Activated CD4-positive, CD25-positive, alpha-beta regulatory T cell treated with anti-CD3 and anti-CD28 coated beads, Interleukin-2, amount 50 U/mL, for 16 hours (primary cell): ENCODE data around the gene PRRT1B.
"Not testable (repeated sequence)": the region's sequence is repeated elsewhere in the genome, so short reads cannot be mapped to it uniquely, and the experiment has no call there.

ENCODE experiments used
- DNase-seq: peaks from one replicate; pipeline ENCODE4 v3.0.0-alpha.2; 2020; ENCODE audit warnings: low read depth, low spot score

Gene PRRT1B

DNA sequence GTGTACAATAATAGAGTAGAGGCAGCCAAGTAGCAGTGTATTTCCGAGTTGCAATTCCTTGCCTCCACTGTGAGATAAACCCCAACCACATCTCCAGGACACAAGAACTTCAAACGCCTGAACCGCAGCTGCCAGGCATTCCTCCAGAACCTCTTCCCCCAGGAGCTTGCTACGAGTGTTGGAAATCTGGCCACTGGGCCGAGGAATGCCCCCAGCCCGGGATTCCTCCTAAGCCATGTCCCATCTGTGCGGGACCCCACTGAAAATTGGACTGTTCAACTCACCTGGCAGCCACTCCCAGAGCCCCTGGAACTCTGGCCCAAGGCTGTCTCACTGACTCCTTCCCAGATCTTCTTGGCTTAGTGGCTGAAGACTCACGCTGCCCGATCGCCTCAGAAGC, 3.9 kb downstream of the PRRT1B start:
- DNase-seq: not testable (repeated sequence)

DNA sequence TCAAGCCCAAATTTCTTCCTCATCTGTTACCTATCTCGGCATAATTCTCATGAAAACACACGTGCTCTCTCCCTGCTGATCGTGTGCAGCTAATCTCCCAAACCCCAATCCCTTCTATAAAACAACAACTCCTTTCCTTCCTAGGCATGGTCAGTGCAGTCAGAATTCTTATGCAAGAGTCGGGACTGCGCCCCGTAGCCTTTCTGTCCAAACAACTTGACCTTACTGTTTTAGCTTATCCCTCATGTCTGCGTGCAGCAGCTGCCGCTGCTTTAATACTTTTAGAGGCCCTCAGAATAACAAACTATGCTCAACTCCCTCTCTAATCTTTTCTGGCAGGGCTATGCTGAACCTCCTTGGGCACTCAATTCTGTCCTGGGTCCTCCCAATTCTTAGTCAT, 5.1 kb downstream of the PRRT1B start:
- DNase-seq: not testable (repeated sequence)

DNA sequence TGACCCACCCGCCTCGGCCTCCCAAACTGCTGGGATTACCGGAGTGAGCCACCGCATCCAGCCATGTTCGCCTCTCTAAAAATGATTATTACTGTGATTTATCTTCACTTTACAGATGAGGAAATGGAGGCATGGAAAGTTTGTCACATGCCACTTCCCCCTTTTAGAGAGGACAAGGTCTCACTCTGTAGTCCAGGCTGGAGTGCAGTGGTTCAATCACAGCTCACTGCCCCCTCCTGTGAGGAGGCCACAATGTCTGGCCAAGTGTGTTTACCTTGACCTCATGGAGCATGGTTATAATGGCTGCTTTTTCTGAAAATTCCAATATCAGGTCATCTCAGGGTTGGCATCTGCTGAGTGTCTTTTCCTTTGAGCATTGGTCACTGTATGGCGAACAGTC, 6.7 kb downstream of the PRRT1B start:
- DNase-seq: no peak

DNA sequence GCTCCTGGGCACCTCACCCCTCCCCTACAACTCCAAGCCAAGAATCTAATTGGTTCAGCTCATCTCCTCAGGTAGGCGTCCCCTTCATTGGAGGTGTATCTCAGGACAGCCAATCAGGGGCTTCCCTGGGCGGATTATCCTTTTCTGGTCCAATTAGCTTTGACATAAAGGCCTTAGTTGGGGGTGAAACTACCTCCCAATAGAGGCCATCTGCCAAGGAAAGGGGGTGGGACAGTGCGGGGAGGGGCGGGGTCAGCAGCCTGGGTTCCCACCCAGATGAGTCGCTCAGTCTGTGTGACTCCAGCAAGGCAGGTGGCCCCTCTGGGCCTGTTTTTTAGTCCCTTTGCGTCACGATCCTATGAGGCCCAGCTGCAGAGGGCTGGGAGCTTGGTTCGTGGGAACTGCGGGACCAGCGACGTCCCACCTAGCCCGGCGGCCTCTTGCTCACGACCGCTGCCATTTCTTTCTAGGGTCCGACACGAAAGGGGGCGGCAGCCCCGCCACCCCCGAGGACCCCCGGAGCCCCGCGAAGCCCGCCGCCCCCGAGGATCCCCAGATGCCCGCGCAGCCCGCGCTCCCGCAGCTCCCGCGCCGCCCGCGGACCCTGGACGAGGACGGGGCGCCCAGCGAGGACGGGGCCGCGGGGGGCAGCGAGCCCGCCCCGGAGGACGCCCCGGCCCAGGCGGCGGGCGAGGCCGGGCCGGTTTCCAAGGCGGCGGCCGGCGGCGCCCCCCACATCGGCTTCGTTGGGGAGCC, 8.9 kb downstream of the PRRT1B start:
- no peak for DNase-seq

DNA sequence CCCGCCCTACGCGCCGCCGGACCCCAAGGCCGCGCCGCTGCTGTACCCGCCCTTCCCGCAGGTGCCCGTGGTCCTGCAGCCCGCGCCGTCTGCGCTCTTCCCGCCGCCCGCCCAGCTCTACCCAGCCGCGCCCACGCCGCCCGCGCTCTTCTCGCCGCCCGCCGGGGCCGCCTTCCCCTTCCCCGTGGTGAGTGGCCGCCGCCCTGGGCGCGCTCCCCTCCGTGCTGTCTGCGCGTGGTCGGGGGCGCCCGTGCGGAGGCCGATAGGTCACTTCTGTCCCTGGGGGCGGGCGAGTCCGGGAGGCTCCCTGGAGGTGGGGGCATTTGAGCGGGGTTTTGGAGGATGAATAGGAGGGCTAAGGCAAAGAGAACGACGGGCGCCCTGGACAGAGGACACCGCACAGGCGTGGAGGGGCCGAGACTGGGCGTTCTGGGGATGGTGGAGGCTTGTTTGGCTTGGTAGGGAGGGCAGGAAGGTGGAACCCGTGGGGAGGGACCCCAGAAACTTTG, 9.6 kb downstream of the PRRT1B start:
- no peak for DNase-seq

DNA sequence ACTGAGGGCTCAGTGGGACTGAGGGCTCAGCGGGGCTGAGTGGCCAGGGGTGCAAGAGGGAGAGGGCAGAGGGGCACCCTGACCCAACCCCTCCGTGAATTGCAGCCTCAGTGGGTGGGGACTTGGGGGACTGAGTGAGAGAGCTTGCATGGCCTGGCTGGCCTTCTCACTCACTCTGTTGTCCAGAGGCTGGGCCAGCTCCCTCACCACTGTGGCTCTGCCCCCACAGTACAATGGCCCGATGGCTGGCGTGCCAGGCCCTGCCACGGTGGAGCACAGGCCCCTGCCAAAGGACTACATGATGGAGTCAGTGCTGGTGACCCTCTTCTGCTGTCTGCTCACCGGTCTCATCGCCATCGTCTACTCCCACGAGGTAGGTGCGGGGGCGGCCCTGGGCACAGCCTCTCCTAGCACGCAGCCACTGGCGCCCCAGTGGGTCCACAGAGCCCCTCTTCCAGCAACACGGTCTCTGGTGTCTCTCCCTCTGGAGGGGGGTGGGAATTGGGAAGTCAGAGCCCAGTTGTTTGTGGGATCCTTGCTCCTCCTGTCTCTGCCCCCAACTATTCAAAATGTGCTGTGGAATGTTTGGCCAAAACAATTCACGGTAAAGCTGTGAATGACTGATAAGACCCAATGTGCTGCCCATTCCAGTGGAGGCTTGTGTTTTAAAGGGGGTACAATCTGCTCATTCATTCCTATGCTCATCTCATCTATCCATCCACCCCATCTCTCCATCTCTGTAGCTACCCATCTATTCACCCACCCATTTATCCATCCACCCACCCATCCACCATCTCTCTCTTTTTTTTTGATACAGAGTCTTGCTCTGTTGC, 10.7 kb downstream of the PRRT1B start:
- DNase-seq: no peak

DNA sequence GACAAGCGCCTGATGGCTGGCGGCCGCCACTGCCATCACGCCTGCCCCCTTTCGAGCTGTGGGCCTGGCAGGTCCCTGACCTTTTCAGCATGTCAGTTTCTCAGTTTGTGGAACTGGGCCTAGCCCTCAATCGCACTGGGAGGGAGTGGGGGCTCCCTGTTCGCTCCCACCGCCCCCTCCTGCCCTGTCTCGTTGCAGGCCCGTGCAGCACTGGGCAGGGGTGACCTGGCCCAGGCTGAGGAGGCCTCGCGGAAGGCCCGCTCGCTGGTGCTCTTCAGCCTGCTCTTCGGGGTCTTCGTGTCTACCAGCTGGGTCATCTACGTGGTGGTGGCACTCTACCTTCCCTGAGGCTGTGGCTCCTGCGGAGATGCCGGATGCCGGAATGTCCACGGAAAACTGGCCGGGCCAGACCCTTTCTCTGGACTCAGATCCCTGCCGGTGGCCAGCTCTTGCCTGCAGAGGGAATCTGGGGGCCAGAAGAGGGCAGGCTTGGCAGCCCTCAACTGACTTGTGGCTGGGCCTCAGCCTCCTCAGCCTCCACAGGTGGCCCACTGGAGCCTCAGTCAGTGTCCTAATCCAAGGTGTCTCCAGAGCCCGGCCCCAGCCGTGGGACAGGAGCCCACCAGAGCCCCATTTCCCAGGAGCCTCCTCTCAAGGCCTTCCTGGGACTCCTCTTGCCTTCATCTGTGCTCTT, 12.7 kb downstream of the PRRT1B start:
- no peak for DNase-seq

DNA sequence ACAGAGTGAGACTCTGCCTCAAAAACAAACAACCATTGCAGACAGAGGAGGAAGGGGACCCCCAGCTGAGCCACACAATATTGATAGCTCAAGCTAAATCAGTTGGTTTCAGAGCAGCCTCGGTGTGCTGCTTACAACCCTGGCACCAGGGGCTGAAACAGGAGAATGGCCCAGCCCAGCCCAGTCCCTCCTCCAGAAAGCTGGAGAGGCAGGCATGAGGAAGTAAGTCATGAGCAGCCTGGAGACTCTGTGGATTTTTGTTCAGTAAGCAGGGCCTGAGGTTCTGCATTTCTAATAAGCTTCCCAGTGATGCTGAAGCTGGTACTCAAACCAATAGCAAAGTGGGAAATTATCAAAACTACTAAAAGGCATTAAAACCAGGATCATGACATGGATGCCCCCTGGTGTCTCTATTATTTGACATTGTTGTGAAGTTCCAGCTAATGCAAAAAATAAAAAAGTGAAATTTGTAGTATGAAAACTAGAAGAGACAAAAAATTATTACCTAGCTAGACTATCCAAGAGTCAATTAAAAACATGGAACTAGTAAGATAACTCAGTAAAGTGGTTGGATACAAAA, 14.2 kb downstream of the PRRT1B start:
- no peak for DNase-seq

DNA sequence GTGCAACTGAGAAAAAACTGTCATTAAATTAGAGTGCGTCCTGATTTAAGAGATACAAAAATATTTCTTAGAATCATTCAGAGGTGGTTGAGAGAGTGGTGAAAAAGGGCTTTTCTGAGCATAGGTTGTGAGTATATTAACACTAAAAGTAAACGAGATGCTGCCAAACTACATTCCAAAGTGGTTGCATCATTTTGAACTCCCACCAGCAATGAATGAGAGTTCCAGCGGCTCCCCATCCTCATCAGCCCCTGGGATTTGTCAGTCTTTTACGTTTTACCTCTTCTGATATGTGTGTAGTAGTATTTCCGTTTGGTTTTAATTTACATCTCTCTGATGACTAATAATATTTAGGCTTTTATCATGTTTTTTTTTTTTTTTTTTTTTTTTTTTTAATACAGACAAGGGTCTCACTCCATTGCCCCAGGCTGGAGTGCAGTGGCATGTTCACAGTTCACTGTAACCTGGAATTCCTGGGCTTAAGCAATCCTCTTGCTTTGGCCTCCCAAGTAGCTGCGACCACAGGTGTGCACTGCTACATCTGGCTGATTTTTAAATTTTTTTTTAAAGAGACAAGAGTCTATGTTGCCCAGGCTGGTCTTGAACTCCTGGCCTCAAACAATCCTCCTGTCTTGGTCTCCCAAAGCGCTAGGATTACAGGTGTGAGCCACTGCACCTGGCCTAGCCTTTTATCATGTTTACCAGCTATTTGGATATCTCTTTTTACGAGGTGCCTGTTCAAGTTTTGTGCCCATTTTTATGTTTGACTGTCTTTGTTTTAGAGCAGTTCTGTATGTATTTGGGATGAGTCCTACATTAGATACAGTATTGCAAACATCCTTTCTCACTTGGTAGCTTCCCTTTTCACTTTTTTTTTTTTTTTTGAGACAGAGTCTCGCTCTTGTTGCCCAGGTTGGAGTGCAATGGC, 17.0 kb downstream of the PRRT1B start:
- DNase-seq: no peak

DNA sequence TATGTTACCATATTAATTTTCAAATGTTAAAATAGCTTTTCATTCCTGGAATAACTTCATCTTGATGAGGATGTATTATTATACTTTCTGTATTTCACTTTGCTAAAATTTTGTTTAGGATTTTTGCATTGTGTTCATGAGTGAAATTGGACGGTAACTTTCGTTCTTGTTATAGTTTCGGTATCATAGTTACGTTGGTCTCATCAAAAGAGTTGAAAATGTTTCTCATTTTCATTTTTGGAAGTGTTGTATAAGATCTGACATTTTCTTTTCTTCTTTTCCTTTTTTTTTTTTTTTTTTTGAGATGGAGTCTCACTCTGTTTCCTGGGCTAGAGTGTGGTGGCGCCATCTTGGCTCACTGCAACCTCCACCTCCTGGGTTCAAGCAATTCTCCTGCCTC, 20.0 kb downstream of the PRRT1B start:
- DNase-seq: no peak

DNA sequence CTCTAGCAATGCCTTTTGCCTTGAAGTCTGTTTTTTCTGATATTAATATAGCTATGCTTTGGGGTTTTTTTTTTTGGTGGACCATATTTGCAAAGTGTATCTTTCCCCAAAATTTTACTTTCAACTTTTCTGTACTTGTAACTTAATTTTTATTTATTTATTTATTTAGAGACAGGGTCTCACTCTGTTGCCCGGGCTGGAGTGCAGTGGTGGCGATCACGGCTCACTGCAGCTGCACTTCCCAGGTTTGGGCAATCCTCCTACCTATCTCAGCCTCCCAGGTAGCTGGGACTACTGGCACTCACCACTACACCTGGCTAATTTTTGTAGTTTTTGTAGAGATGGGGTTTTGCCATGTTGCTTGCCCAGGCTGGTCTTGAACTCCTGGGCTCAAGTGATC, 20.8 kb downstream of the PRRT1B start:
- DNase-seq: no peak

DNA sequence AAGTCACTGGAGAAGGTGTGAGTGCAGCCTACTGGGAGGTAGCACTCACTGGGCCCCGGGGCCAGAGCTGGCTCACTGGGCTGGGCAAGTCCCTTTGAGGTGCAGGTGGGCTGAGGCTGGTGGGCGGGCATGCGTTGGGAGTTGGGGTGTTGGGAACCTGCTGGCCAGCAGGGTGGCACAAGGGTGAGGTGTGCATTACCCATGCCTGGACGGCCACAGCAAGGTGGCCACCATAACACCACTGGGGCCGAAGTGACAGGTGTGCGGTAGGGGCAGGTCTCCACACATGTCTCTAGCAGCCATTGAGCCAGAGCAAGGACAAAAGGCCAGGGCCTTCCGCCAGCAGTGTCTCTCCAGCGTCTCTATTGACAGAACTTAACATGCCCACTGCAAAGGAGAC, 22.6 kb downstream of the PRRT1B start:
- DNase-seq: no peak

DNA sequence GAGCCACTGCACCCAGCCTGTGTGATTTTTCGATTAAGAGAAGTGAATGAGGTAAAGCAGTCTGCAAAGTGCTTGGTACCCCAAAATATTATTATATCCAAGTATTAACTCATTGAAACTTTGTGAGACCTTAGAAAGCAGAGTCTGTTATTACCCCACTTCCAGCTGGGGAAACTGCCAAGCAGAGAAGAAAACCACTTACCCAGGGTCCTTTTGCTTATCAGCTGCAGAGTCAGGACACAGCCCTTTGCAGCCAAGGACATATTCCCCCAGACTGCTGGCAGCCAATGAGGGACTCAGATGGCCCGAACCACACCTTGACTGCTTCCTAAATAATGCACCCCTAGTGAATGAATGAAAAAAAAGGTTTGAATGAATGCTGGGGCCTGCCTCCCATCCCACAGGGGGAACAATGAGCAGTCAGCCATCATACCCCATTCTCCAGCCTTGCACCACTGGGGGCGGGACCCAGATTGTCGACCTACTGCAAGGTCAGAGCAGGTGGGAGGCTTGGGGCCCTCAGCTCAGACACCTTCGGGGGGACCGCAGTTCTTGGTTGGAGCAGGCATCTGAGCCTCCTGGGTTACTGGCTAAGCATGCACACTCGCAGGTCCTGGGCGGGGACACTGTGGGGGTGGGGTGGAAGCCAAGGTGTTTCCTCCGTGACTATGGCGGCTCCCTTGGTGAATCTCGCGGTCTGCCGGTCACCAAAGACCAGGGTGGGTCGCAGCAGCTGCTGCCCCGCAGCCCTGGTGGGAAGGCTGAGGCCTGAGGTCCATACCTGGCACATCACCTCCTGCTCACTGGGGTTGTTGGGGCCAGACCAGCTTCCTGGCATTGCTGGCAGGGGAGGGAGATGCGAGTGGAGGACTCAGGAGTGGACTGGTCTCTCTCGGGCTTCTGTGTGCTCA, 29.7 kb downstream of the PRRT1B start:
- DNase-seq: no peak

DNA sequence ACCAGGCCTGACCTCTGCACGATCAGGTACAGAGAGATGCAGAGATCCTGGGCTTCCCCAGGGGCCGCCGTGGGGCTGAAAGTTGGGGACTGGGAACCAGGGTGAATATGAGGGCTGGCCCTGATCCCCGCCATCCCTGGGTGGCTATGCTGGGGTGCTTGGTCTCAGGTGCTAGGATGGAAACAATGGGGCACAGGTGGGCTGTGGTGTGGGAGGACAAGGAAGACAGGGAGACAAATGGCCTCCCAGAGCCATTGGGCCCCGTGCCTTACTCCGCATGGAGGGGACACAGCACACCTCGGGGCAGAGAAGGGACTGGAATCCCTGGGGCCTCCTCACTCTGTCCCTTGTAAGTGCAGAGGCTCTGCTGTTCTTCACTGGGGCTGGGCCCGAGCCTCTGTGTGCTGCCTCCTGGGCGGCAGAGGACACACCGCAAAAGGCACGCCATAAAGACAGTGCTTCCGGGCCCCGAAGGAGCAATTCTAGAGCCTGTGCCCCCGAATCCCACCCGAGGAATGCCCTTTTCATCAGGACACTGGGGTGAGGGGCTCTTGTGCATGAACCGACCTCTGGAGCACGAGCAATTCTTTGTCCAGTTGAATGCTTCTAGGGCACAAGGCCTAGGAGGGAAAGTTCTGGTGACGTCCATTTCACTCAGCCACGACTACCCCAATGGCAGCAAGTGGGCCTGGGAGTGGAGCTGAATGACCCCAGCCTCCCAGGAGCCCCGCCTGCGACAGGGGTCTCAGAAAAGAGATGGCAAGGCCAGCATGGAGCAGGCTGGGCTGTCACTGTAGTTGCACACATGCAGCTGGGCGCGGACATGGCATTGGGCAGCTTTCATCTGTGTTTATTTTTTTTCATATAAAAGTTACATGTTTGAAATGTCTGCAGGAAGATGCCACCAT, 30.9 kb downstream of the PRRT1B start:
- DNase-seq: no peak

DNA sequence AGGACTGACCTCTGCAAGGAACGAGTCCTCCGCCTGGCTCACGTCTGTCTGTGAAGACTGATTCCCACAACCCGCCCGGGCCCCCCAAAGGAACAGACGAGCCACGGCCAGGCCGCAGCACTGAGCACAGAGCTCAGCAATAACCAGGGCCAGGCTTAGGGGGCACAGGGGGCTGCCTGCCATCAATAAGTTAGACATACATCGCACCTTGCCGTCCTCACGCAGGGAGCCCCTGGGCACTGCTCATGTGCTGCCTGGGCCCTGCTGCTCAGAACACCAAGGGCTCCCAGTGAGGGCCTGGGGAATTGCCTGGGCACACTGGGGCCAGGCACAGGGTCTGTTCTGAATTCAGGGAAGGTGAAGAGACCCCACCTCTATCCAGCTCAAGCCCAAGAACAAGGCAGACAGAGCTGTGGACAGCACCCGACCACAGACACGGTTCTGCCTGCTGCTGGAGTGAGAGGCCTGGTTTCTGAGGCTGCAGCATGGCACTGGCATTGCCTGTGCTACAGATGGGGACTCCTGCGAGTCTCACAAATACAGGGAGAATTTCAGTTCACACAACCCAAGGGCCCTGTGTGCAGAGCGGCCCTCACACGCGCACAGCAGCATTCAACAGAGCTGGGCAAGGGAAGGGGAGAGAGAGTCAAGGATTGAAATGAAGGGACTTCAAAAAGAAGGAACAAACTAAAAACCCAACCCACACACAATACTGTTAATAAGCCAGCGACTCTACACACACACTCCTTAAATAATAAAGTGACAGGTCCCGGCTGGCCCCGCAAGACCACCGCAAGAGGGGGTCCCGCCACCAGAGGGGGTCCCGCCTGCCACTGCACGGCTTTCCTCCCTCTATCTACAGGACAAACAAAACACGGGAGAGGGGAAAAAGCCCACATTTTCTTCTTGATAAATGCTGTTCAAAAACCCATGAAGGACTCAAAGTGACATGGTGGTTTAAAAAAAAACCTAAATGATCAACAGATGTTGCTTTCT, 32.0 kb downstream of the PRRT1B start:
- DNase-seq: no peak

DNA sequence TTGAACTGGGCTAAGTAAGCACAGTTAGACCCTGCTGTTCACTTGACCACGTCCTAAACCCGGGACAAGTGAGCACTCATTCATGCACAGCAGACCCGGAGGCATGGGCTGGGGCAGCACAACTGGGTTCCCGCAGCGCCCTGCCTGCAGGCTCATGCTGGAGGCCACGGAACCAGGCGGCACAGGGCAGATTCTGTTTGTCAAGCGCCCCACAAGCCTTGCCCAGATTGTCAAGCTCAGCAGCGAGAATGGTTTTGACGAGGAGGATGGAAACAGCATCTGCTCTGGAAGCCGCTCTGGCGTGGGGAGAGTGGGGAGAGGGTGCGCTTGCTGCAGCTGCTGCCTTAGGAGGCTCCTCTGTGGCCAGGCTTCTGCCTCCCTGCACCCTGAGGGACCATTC, 32.7 kb downstream of the PRRT1B start:
- no peak for DNase-seq

DNA sequence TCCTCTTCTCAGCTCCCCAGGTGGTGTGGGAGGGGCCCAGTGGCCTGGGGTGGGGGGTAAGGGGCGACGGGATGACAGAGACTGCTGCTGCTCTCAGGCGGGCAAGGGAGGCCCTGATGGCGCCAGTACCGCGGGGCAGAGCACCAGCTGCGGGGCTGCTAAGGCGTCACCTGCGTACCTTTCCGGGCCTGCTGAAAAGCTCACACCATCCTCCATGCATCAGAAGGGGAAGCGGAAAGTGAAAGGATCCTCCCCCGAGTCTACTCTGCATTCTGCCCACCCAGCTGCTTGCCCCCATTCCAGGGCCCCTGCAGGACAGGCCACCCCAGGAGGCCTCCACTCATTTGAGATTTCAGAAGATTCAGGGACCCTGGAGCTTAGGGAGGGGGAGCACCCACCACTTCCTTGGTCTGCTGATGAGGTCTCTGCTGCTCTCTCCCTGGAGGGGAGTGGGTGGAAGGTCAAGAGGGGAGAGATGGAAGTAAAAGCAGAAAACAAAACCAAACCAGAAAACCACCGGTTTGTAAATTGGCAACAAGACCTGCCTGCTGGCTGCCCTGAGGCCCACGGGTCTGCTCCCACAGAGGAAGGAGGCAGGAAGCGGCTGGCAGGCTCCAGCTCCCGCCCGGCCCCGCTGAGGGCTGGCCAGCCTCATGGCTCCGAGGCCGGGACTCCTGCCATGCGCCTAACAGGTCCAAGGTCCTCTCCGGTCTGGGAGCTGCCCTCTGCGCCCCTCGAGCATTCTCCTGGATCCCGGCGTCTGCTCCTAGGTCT, 33.6 kb downstream of the PRRT1B start:
- no peak for DNase-seq
